ENCODE data around the gene SDE2.
"Not testable (repeated sequence)": the region's sequence is repeated elsewhere in the genome, so short reads cannot be mapped to it uniquely, and the experiment has no call there.

The SDE2 gene

DNA sequence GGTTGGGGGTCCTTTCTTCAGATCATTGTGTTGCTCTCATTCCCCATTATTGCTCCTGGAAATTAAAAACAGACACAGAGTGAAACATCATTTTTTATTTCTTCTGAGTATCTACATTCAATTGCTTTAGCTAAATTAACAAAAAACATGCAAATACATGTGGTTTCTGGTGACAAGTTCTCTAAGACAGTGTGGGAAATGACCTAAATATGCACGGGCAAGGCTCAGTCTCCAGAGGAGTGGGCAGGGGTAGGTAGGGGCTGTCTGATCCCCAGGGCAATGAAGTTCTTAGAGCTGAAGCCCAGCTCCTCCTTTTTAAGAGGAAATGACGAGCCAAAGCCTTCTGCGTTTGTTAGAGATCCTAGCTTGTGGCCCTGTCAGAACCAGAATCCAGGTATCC is 62.6 kb downstream of the SDE2 start:
- CTCF ChIA-PET: interaction anchor here (0.6 to 1.3 kb wide), 3 partner anchors 14 to 44 kb away, joined by 3 to 5 read pairs (median 3); no protein-coding TSS in a partner anchor
- POLR2A ChIA-PET: interaction anchor here (7.2 kb wide), 1 partner anchor 13 kb away, joined by 38 read pairs; the partner anchor contains the start of gene PYCR2
- DNase-seq (ENCODE audit: extremely low spot score): no peak
- TF ChIP-seq FOXK2 (IDR thresholded peaks at IDR 0.05) (no peak), PKNOX1 (IDR thresholded peaks at IDR 0.05) (no peak), NFRKB (IDR thresholded peaks at IDR 0.05) (no peak), ZNF384 (IDR thresholded peaks at IDR 0.05) (no peak), LEF1 (IDR thresholded peaks at IDR 0.05; ENCODE audit: borderline replicate concordance) (no peak), FOXM1 (IDR thresholded peaks at IDR 0.05; ENCODE audit: borderline replicate concordance) (no peak)

GRCh38 chr1:225936086-225936485 is 63.1 kb downstream of the SDE2 start:
- ChIA-PET CTCF (interaction anchor here (0.6 to 1.3 kb wide), 2 partner anchors 26 to 45 kb away, joined by 3 to 5 read pairs; no protein-coding TSS in a partner anchor), POLR2A (interaction anchor here (1.3 to 7.2 kb wide), 2 partner anchors 10 to 12 kb away, joined by 4 to 38 read pairs; partner anchors contain the start of gene PYCR2)
- not testable (repeated sequence) for DNase-seq (ENCODE audit: extremely low spot score)

- CTCF ChIA-PET: interaction anchor here (0.6 to 0.7 kb wide), 2 partner anchors 9 to 14 kb away, joined by 3 read pairs; no protein-coding TSS in a partner anchor
- POLR2A ChIA-PET: interaction anchor here (1.0 to 1.6 kb wide), 3 partner anchors 9 to 36 kb away, joined by 3 to 7 read pairs (median 4); partner anchors contain the start of gene PYCR2
- DNase-seq (ENCODE audit: extremely low spot score): no peak
- TF ChIP-seq FOXA1 (IDR thresholded peaks at IDR 0.05): no peak
- no peak for TF ChIP-seq FOXM1 (IDR thresholded peaks at IDR 0.05; ENCODE audit: borderline replicate concordance)
- TF ChIP-seq CTBP1 (IDR thresholded peaks at IDR 0.05; ENCODE audit: borderline replicate concordance): no peak
- TF ChIP-seq LEF1 (IDR thresholded peaks at IDR 0.05; ENCODE audit: borderline replicate concordance): no peak
- TF ChIP-seq ELF4 (IDR thresholded peaks at IDR 0.05): no peak
- TF ChIP-seq BHLHE40 (IDR thresholded peaks at IDR 0.05; ENCODE audit: borderline replicate concordance): no peak
- TF ChIP-seq ARNT (IDR thresholded peaks at IDR 0.05): no peak
Measured at GRCh38 chr1:225934711-225935110, 64.4 kb downstream of the SDE2 start.

DNA sequence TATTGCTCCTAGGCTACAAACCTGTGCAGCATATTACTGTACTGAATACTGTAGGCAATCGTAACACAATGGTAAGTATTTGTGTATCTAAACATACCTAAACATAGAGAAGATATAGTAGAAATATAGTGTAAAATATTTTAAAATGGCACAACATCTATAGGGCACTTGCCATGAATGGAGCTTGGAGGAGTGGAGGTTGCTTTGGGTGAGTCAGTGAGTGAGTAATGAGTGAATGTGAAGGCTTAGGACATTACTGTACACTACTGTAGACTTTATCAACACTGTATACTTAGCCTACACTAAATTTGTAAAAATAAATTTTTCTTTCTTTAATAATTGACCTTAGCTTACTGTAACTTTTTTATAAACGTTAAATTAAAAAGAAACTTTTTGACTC is 66.1 kb downstream of the SDE2 start:
- no peak for DNase-seq (ENCODE audit: extremely low spot score)
- CTCF ChIA-PET: no interaction called here
- POLR2A ChIA-PET: interaction anchor here (1.7 kb wide), 1 partner anchor 9 kb away, joined by 12 read pairs; the partner anchor contains the start of gene PYCR2
- TF ChIP-seq CTBP1 (IDR thresholded peaks at IDR 0.05; ENCODE audit: borderline replicate concordance) (no peak), ELF4 (IDR thresholded peaks at IDR 0.05) (no peak), ZNF384 (IDR thresholded peaks at IDR 0.05) (no peak), NFRKB (IDR thresholded peaks at IDR 0.05) (no peak), FOXA1 (IDR thresholded peaks at IDR 0.05) (no peak), LEF1 (IDR thresholded peaks at IDR 0.05; ENCODE audit: borderline replicate concordance) (no peak), TARDBP (IDR thresholded peaks at IDR 0.05) (no peak), L3MBTL2 (conservative IDR thresholded peaks at IDR 0.05) (no peak), FOXM1 (IDR thresholded peaks at IDR 0.05; ENCODE audit: borderline replicate concordance) (no peak), HDGF (IDR thresholded peaks at IDR 0.05; ENCODE audit: borderline replicate concordance) (no peak), BHLHE40 (IDR thresholded peaks at IDR 0.05; ENCODE audit: borderline replicate concordance) (no peak), FOXK2 (IDR thresholded peaks at IDR 0.05) (no peak), ARNT (IDR thresholded peaks at IDR 0.05) (no peak), PKNOX1 (IDR thresholded peaks at IDR 0.05) (no peak), SP1 (IDR thresholded peaks at IDR 0.05) (no peak), SUZ12 (IDR thresholded peaks at IDR 0.05) (no peak)

Measured in HEK293T (cell line).